ENCODE data around the gene USP5. TPM values are rescaled to one million over a fixed set of nuclear protein-coding genes. Genes with fewer than 3 reads are reported as not detected.

The USP5 gene
- total RNA-seq, 4 donors from 2014 or later: 33.4 to 39.4 (median 36.7) TPM

DNA sequence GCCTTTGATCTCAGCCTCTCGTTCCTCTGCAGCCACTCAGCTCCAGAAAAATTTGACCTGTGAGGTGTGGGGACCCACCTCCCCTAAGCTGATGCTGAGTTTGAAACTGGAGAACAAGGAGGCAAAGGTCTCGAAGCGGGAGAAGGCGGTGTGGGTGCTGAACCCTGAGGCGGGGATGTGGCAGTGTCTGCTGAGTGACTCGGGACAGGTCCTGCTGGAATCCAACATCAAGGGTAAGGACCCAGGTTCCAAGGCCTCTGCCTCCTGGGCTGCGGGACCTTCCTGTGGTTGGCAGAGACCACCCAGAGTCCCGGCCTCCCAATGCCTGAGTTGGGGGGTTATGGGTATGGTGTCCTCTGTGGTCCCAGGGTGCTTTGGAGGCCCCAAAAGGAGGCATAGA is 34.9 kb upstream of the USP5 start:
- TF ChIP-seq, protein P1, sequence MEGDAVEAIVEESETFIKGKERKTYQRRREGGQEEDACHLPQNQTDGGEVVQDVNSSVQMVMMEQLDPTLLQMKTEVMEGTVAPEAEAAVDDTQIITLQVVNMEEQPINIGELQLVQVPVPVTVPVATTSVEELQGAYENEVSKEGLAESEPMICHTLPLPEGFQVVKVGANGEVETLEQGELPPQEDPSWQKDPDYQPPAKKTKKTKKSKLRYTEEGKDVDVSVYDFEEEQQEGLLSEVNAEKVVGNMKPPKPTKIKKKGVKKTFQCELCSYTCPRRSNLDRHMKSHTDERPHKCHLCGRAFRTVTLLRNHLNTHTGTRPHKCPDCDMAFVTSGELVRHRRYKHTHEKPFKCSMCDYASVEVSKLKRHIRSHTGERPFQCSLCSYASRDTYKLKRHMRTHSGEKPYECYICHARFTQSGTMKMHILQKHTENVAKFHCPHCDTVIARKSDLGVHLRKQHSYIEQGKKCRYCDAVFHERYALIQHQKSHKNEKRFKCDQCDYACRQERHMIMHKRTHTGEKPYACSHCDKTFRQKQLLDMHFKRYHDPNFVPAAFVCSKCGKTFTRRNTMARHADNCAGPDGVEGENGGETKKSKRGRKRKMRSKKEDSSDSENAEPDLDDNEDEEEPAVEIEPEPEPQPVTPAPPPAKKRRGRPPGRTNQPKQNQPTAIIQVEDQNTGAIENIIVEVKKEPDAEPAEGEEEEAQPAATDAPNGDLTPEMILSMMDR (IDR thresholded peaks at IDR 0.05): no peak
- DNase-seq (ENCODE audit: low spot score): no peak
- no peak for ATAC-seq (ENCODE audit: low FRiP score)

DNA sequence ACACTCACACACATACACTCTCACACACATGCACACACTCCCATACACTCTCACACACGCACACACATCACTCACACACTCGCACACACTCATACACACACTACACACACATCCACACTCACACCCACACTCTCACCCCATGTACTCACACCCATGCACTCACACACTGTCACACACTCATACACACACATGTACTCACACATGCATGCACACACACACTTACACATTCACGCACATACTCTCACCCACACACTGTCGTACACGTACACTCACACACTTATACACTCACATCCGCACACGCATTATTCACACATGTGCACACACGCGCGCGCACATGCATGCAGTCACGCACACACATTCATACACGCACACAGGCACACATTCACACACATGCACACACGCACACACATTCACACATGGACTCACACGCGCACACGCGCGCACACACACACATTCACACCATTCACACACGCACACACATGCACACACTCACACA is 34.2 kb upstream of the USP5 start:
- TF ChIP-seq, protein P1 (IDR thresholded peaks at IDR 0.05): no peak
- DNase-seq (ENCODE audit: low spot score) (no peak), ATAC-seq (ENCODE audit: low FRiP score) (no peak)

DNA sequence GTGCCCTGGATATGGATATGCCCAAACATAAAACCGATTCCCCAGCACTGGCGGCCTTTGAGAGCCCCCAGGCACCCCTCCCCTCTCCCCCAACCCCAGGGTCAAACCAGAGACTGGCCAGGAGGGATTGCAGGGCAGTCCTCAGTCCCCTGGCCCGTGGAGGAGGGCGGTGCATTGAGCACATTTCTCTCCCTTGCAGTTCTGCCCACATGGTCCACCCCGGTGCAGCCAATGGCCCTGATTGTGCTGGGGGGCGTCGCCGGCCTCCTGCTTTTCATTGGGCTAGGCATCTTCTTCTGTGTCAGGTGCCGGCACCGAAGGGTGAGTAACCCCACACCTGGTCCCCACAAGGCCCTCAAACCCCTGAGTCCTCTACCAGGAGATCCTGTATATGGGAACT is 33.7 kb upstream of the USP5 start:
- no peak for DNase-seq (ENCODE audit: low spot score)
- TF ChIP-seq, protein P1 (IDR thresholded peaks at IDR 0.05): no peak

DNA sequence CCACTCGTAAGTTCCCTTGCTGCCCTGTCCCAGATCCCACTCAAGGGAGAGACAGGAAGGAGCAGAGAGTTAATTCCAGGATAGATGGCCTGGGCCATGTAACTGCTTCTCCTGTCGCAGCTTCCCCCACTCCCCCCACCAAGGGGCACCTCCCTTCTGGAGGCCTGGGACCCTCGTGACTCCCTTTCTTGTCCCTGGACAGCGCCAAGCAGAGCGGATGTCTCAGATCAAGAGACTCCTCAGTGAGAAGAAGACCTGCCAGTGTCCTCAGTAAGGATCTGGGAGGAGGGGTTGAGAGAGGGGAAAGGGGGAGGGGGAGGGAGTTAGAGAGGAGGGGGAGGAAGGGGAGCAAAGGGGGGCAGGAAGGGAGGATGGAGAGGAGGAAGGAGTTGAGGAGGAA is 33.3 kb upstream of the USP5 start:
- no peak for ATAC-seq (ENCODE audit: low FRiP score)
- TF ChIP-seq, protein P1 (IDR thresholded peaks at IDR 0.05): no peak

More for the DNA sequence above, 33.7 kb upstream of the USP5 start:
- ATAC-seq (ENCODE audit: low FRiP score): no peak

DNA sequence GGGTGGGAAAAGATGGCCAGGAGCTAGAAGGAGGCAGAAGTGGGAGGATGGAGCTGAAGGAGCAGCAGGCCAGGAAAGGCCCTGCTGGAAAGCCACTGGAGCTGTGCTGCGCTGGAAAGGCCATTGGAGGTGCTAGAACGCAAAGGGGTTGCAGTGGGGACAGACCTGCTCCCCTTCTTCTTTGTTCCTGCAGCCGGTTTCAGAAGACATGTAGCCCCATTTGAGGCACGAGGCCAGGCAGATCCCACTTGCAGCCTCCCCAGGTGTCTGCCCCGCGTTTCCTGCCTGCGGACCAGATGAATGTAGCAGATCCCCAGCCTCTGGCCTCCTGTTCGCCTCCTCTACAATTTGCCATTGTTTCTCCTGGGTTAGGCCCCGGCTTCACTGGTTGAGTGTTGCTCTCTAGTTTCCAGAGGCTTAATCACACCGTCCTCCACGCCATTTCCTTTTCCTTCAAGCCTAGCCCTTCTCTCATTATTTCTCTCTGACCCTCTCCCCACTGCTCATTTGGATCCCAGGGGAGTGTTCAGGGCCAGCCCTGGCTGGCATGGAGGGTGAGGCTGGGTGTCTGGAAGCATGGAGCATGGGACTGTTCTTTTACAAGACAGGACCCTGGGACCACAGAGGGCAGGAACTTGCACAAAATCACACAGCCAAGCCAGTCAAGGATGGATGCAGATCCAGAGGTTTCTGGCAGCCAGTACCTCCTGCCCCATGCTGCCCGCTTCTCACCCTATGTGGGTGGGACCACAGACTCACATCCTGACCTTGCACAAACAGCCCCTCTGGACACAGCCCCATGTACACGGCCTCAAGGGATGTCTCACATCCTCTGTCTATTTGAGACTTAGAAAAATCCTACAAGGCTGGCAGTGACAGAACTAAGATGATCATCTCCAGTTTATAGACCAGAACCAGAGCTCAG is 32.6 kb upstream of the USP5 start:
- DNase-seq (ENCODE audit: low spot score) (no peak), ATAC-seq (ENCODE audit: low FRiP score) (no peak)
- TF ChIP-seq, protein P1 (IDR thresholded peaks at IDR 0.05): no peak

More for the DNA sequence above, 33.3 kb upstream of the USP5 start:
- DNase-seq (ENCODE audit: low spot score): no peak

DNA sequence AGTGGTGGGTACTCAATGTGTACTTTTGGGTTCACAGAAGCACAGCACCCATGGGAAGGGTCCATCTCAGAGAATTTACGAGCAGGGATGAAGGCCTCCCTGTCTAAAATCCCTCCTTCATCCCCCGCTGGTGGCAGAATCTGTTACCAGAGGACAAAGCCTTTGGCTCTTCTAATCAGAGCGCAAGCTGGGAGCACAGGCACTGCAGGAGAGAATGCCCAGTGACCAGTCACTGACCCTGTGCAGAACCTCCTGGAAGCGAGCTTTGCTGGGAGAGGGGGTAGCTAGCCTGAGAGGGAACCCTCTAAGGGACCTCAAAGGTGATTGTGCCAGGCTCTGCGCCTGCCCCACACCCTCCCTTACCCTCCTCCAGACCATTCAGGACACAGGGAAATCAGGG is 31.8 kb upstream of the USP5 start:
- no peak for ATAC-seq (ENCODE audit: low FRiP score)
- DNase-seq (ENCODE audit: low spot score): no peak
- TF ChIP-seq, protein P1 (IDR thresholded peaks at IDR 0.05): no peak

Measured in omental fat pad (tissue), 4 donors.